Measurements from ENCODE around the gene PIGL.

DNA sequence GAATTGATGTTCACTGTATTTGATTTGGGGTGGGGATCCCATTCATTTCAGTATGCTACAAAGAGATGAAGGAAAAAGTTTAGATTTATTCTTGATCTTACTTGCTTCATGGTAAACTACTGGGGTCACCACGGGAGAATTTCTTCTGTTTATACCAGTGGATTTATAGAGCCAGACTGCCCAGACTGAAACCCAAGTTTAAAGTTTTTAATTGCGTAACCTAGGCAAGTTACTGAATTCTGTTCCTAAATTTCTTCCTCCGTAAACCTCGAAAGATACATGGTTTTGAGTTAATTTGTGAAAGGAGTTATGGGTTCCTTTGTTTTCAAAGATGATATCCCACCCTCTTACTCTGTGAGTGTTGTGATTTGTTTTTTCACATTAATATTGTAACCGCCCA is 26.4 kb downstream of the PIGL start:
- TF ChIP-seq, protein P1, sequence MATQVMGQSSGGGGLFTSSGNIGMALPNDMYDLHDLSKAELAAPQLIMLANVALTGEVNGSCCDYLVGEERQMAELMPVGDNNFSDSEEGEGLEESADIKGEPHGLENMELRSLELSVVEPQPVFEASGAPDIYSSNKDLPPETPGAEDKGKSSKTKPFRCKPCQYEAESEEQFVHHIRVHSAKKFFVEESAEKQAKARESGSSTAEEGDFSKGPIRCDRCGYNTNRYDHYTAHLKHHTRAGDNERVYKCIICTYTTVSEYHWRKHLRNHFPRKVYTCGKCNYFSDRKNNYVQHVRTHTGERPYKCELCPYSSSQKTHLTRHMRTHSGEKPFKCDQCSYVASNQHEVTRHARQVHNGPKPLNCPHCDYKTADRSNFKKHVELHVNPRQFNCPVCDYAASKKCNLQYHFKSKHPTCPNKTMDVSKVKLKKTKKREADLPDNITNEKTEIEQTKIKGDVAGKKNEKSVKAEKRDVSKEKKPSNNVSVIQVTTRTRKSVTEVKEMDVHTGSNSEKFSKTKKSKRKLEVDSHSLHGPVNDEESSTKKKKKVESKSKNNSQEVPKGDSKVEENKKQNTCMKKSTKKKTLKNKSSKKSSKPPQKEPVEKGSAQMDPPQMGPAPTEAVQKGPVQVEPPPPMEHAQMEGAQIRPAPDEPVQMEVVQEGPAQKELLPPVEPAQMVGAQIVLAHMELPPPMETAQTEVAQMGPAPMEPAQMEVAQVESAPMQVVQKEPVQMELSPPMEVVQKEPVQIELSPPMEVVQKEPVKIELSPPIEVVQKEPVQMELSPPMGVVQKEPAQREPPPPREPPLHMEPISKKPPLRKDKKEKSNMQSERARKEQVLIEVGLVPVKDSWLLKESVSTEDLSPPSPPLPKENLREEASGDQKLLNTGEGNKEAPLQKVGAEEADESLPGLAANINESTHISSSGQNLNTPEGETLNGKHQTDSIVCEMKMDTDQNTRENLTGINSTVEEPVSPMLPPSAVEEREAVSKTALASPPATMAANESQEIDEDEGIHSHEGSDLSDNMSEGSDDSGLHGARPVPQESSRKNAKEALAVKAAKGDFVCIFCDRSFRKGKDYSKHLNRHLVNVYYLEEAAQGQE (IDR thresholded peaks at IDR 0.05; ENCODE audit: insufficient replicate concordance, low read depth) = no peak
- TF ChIP-seq POLR2AphosphoS5 (IDR thresholded peaks at IDR 0.05; ENCODE audit: low read depth) = no peak
- TF ChIP-seq, protein P2, sequence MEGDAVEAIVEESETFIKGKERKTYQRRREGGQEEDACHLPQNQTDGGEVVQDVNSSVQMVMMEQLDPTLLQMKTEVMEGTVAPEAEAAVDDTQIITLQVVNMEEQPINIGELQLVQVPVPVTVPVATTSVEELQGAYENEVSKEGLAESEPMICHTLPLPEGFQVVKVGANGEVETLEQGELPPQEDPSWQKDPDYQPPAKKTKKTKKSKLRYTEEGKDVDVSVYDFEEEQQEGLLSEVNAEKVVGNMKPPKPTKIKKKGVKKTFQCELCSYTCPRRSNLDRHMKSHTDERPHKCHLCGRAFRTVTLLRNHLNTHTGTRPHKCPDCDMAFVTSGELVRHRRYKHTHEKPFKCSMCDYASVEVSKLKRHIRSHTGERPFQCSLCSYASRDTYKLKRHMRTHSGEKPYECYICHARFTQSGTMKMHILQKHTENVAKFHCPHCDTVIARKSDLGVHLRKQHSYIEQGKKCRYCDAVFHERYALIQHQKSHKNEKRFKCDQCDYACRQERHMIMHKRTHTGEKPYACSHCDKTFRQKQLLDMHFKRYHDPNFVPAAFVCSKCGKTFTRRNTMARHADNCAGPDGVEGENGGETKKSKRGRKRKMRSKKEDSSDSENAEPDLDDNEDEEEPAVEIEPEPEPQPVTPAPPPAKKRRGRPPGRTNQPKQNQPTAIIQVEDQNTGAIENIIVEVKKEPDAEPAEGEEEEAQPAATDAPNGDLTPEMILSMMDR (IDR thresholded peaks at IDR 0.05; ENCODE audit: insufficient read depth, low read length) = no peak
- TF ChIP-seq SPI1 (IDR thresholded peaks at IDR 0.05; ENCODE audit: borderline replicate concordance, low read depth) = no peak
- TF ChIP-seq GABPA (IDR thresholded peaks at IDR 0.05; ENCODE audit: low read depth) = no peak

Data from HL-60 (cell line).